ENCODE results near the gene ZKSCAN7.

The ZKSCAN7 gene

GRCh38 chr3:44601749-44602148 is 46.8 kb downstream of the ZKSCAN7 start:
- Mint-ChIP-seq H3K36me3 (peaks cover 31% of the 10 kb centered on the region), H3K27ac (no peak overlapping the region), H3K4me1 (ENCODE audit: low read depth) (no peaks in the 10 kb centered on the region), H3K9me3 (ENCODE audit: low read depth) (peaks cover 11% of the 10 kb centered on the region), H3K27me3 (no peaks in the 10 kb centered on the region), H3K4me3 (no peak overlapping the region)

GRCh38 chr3:44612678-44613077 is 57.7 kb downstream of the ZKSCAN7 start:
- no peak overlapping the region for H3K4me3 Mint-ChIP-seq
- H3K27ac Mint-ChIP-seq, result no peak overlapping the region
- H3K9me3 Mint-ChIP-seq (ENCODE audit: low read depth), result peaks cover 3% of the 10 kb centered on the region
- H3K4me1 Mint-ChIP-seq (ENCODE audit: low read depth), result no peaks in the 10 kb centered on the region
- H3K27me3 Mint-ChIP-seq, result peaks cover 3% of the 10 kb centered on the region
- H3K36me3 Mint-ChIP-seq, result peaks cover 14% of the 10 kb centered on the region
